GM23338 (cell line): Measurements from ENCODE around the gene MLANA. TPM values are rescaled to one million over a fixed set of nuclear protein-coding genes. Genes with fewer than 3 reads are reported as not detected.

Experiments used
- ATAC-seq: fragments of 200-7000 bp; cut with Tn5 transposase; 3 replicates; pipeline ENCODE4 v1.9.1; 2020
- DNase-seq: peaks from one replicate; pipeline ENCODE4 v3.0.0-alpha.2; 2015; ENCODE audit warnings: low spot score
- H2AFZ ChIP-seq: fragments of 200-600 bp; sonication (generic); 2 replicates; pipeline ENCODE4 v1.8.0; 2016; ENCODE audit warnings: antibody characterized with exemption, mild to moderate bottlenecking, moderate library complexity
- H3F3A ChIP-seq: fragments of 200-600 bp; sonication (generic); replicated peaks from 2 replicates; pipeline ENCODE4 v1.8.0; 2017; ENCODE audit warnings: antibody characterized with exemption, mixed run types, low read depth
- H3K27ac ChIP-seq: fragments of 200-600 bp; sonication (generic); 2 replicates; pipeline ENCODE4 v1.6.1; 2016; ENCODE audit warnings: low read depth
- H3K27me3 ChIP-seq: fragments of 200-600 bp; sonication (generic); 2 replicates; pipeline ENCODE4 v1.8.0; 2016; ENCODE audit warnings: mild to moderate bottlenecking, mixed run types, moderate library complexity; ENCODE audit not compliant: insufficient read depth
- H3K36me3 ChIP-seq: fragments of 200-600 bp; sonication (generic); 2 replicates; pipeline ENCODE4 v1.8.0; 2016; ENCODE audit warnings: mild to moderate bottlenecking; ENCODE audit not compliant: insufficient read depth
- H3K4me1 ChIP-seq: fragments of 200-600 bp; sonication (generic); 2 replicates; pipeline ENCODE4 v1.8.0; 2016; ENCODE audit warnings: mild to moderate bottlenecking, moderate library complexity; ENCODE audit not compliant: insufficient read depth
- H3K4me2 ChIP-seq: fragments of 200-600 bp; sonication (generic); 2 replicates; pipeline ENCODE4 v1.7.1; 2017; ENCODE audit warnings: mixed run types
- H3K4me3 ChIP-seq: fragments of 200-600 bp; sonication (generic); 2 replicates; pipeline ENCODE4 v1.6.1; 2016; ENCODE audit warnings: mixed run types
- H3K79me2 ChIP-seq: fragments of 200-600 bp; sonication (generic); replicated peaks from 2 replicates; pipeline ENCODE4 v1.8.0; 2017; ENCODE audit warnings: mild to moderate bottlenecking; ENCODE audit not compliant: insufficient read depth
- H3K9me2 ChIP-seq: fragments of 200-600 bp; sonication (generic); 2 replicates; pipeline ENCODE4 v1.8.0; 2017; ENCODE audit not compliant: insufficient read depth
- H4K20me1 ChIP-seq: fragments of 200-600 bp; sonication (generic); replicated peaks from 2 replicates; pipeline ENCODE4 v1.8.0; 2017; ENCODE audit warnings: mild to moderate bottlenecking; ENCODE audit not compliant: insufficient read depth
- H3K27ac Mint-ChIP-seq: 2 replicates; pipeline ENCODE4 v1.8.0; 2020; ENCODE audit warnings: inconsistent platforms, mild to moderate bottlenecking, moderate library complexity, mixed read lengths
- H3K27me3 Mint-ChIP-seq: 3 replicates; pipeline ENCODE4 v1.8.0; 2022; ENCODE audit warnings: low read depth, mild to moderate bottlenecking, moderate library complexity, mixed read lengths, inconsistent platforms; ENCODE audit not compliant: insufficient read depth, poor library complexity
- H3K36me3 Mint-ChIP-seq: 3 replicates; pipeline ENCODE4 v1.8.0; 2021; ENCODE audit warnings: low read depth, mild to moderate bottlenecking, inconsistent platforms, moderate library complexity, mixed read lengths
- H3K4me1 Mint-ChIP-seq: 3 replicates; pipeline ENCODE4 v1.8.0; 2020; ENCODE audit warnings: mild to moderate bottlenecking, inconsistent platforms, mixed read lengths
- H3K4me3 Mint-ChIP-seq: 3 replicates; pipeline ENCODE4 v1.8.0; 2021; ENCODE audit warnings: moderate library complexity, mild to moderate bottlenecking, inconsistent platforms, mixed read lengths
- H3K9me3 Mint-ChIP-seq: 3 replicates; pipeline ENCODE4 v1.8.0; 2020; ENCODE audit warnings: moderate library complexity, mild to moderate bottlenecking, inconsistent platforms, mixed read lengths
- CREB1 ChIP-seq: fragments of 250-450 bp; sonication (Bioruptor Pico); IDR thresholded peaks from 2 replicates; pipeline ENCODE4 v1.5.0; 2020; ENCODE audit warnings: low read depth, mild to moderate bottlenecking, moderate library complexity
- EZH2 ChIP-seq: fragments of 200-600 bp; sonication (generic); IDR thresholded peaks from one replicate; pipeline ENCODE4 v1.8.0; 2017; ENCODE audit warnings: antibody characterized with exemption, mild to moderate bottlenecking, low read depth; ENCODE audit not compliant: unreplicated experiment
- JUNB ChIP-seq: IDR thresholded peaks from one replicate; pipeline ENCODE4 v1.6.1; 2016; ENCODE audit warnings: antibody characterized with exemption; ENCODE audit not compliant: unreplicated experiment
- NANOG ChIP-seq: IDR thresholded peaks from 2 replicates; pipeline ENCODE4 v1.6.1; 2016; ENCODE audit warnings: antibody characterized with exemption, borderline replicate concordance
- REST ChIP-seq: IDR thresholded peaks from one replicate; pipeline ENCODE4 v1.6.1; 2018; ENCODE audit warnings: antibody characterized with exemption; ENCODE audit not compliant: unreplicated experiment
- STAT1 ChIP-seq: IDR thresholded peaks from one replicate; pipeline ENCODE4 v1.6.1; 2016; ENCODE audit warnings: antibody characterized with exemption; ENCODE audit not compliant: unreplicated experiment
- ZNF114 ChIP-seq: fragments of 250-450 bp; sonication (Bioruptor Pico); IDR thresholded peaks from 2 replicates; pipeline ENCODE4 v1.5.0; 2020; ENCODE audit warnings: mild to moderate bottlenecking, moderate library complexity
- polyA plus RNA-seq: library from polyadenylated mRNA; unstranded; fragments of >200 nt; fragmentation: Nextera tagmentation; extraction: Ambion mirVana; gene quantifications from 2 replicates; pipeline ENCODE4 v1.2.1, GENCODE V29; 2016
- total RNA-seq: library from RNA; depleted of rRNA; stranded (reverse); fragments of >200 nt; shearing (Covaris generic); gene quantifications from 2 replicates; pipeline ENCODE4 v1.2.3, GENCODE V29; 2014
- TF ChIP-seq, protein P1 (sequence below), 2 experiments: fragments of 200-600 bp in 1 of 2; sonication (generic) in 1 of 2; conservative IDR thresholded peaks; 2 replicates each; pipeline versions ENCODE4 v1.5.1 to v1.6.1; 2016 to 2017; ENCODE audit warnings: antibody characterized with exemption in 2 of 2, low read depth in 2 of 2, mild to moderate bottlenecking in 2 of 2, moderate library complexity in 1 of 2
- TF ChIP-seq, protein P2 (sequence below): fragments of 250-450 bp; sonication (Bioruptor Pico); IDR thresholded peaks from 2 replicates; pipeline ENCODE4 v1.5.0; 2020; ENCODE audit warnings: mild to moderate bottlenecking, moderate library complexity
- TF ChIP-seq, protein P3 (sequence below): IDR thresholded peaks from 2 replicates; pipeline ENCODE4 v1.6.1; 2016; ENCODE audit warnings: antibody characterized with exemption

The MLANA gene
- total and polyA plus RNA-seq, 2 experiments from 2014 or later: not detected

DNA sequence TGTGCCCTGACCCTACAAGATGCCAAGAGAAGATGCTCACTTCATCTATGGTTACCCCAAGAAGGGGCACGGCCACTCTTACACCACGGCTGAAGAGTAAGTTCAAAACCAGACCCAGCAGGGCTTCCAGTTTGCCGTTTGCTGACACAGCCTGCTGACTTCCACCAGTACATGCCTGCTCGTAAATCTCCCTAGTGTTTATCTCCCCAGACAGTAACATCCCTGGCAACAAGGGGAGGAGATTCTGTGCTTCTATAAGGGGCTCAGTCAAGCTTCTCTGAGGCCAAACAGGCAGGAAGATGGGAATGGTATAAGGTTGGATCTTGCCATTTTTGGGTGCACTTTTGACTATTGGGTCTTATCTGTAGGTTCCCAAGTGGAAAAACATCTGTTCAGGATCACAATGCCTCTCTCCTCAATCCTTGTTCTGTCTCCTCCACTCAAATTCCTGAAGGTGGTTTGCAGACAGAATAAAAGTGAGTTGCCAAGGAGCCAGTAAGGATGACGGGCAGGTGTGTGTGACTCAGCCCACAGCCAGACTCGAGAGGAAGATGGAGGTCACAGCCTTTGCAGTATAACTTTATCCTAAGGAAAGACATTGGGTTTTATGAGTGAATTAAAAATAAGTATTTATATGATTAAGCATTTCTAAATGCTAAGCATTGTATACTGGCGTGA is 1.9 kb downstream of the MLANA start (continued):
- TF ChIP-seq, protein P1, sequence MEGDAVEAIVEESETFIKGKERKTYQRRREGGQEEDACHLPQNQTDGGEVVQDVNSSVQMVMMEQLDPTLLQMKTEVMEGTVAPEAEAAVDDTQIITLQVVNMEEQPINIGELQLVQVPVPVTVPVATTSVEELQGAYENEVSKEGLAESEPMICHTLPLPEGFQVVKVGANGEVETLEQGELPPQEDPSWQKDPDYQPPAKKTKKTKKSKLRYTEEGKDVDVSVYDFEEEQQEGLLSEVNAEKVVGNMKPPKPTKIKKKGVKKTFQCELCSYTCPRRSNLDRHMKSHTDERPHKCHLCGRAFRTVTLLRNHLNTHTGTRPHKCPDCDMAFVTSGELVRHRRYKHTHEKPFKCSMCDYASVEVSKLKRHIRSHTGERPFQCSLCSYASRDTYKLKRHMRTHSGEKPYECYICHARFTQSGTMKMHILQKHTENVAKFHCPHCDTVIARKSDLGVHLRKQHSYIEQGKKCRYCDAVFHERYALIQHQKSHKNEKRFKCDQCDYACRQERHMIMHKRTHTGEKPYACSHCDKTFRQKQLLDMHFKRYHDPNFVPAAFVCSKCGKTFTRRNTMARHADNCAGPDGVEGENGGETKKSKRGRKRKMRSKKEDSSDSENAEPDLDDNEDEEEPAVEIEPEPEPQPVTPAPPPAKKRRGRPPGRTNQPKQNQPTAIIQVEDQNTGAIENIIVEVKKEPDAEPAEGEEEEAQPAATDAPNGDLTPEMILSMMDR (conservative IDR thresholded peaks at IDR 0.05; ENCODE audit: low read depth in 2 of 2): no peak
- TF ChIP-seq ZNF114 (CRISPR knock-in tag) (no peak), CREB1 (CRISPR knock-in tag) (no peak), STAT1 (no peak)
- TF ChIP-seq, protein P2, sequence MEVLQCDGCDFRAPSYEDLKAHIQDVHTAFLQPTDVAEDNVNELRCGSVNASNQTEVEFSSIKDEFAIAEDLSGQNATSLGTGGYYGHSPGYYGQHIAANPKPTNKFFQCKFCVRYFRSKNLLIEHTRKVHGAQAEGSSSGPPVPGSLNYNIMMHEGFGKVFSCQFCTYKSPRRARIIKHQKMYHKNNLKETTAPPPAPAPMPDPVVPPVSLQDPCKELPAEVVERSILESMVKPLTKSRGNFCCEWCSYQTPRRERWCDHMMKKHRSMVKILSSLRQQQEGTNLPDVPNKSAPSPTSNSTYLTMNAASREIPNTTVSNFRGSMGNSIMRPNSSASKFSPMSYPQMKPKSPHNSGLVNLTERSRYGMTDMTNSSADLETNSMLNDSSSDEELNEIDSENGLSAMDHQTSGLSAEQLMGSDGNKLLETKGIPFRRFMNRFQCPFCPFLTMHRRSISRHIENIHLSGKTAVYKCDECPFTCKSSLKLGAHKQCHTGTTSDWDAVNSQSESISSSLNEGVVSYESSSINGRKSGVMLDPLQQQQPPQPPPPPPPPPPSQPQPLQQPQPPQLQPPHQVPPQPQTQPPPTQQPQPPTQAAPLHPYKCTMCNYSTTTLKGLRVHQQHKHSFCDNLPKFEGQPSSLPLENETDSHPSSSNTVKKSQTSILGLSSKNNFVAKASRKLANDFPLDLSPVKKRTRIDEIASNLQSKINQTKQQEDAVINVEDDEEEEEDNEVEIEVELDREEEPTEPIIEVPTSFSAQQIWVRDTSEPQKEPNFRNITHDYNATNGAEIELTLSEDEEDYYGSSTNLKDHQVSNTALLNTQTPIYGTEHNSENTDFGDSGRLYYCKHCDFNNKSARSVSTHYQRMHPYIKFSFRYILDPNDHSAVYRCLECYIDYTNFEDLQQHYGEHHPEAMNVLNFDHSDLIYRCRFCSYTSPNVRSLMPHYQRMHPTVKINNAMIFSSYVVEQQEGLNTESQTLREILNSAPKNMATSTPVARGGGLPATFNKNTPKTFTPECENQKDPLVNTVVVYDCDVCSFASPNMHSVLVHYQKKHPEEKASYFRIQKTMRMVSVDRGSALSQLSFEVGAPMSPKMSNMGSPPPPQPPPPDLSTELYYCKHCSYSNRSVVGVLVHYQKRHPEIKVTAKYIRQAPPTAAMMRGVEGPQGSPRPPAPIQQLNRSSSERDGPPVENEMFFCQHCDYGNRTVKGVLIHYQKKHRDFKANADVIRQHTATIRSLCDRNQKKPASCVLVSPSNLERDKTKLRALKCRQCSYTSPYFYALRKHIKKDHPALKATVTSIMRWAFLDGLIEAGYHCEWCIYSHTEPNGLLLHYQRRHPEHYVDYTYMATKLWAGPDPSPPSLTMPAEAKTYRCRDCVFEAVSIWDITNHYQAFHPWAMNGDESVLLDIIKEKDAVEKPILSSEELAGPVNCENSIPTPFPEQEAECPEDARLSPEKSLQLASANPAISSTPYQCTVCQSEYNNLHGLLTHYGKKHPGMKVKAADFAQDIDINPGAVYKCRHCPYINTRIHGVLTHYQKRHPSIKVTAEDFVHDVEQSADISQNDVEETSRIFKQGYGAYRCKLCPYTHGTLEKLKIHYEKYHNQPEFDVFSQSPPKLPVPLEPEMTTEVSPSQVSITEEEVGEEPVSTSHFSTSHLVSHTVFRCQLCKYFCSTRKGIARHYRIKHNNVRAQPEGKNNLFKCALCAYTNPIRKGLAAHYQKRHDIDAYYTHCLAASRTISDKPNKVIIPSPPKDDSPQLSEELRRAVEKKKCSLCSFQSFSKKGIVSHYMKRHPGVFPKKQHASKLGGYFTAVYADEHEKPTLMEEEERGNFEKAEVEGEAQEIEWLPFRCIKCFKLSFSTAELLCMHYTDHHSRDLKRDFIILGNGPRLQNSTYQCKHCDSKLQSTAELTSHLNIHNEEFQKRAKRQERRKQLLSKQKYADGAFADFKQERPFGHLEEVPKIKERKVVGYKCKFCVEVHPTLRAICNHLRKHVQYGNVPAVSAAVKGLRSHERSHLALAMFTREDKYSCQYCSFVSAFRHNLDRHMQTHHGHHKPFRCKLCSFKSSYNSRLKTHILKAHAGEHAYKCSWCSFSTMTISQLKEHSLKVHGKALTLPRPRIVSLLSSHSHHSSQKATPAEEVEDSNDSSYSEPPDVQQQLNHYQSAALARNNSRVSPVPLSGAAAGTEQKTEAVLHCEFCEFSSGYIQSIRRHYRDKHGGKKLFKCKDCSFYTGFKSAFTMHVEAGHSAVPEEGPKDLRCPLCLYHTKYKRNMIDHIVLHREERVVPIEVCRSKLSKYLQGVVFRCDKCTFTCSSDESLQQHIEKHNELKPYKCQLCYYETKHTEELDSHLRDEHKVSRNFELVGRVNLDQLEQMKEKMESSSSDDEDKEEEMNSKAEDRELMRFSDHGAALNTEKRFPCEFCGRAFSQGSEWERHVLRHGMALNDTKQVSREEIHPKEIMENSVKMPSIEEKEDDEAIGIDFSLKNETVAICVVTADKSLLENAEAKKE: no peak

DNA sequence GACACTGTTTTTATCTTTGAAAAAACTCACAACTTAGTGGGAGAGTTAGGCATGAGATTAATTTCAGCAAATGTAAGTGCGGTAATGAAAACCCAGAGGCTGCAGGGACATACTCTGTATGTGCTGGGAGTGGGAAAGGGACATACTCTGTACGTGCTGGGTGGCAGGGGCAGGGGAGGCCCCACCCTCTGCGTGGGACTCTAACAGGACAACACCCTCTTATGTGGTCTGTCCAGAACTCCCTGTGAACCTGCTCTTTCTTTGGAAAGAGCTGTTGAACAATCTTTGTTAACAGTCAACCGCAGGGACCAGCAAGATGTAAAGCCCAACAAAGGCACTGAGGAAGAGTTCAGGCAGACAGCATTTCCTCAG is 2.4 kb downstream of the MLANA start:
- no peaks in the 10 kb centered on the region for H3K4me1 Mint-ChIP-seq
- H3K27ac ChIP-seq: no peak overlapping the region
- no peak overlapping the region for H2AFZ ChIP-seq
- ATAC-seq (no peak), DNase-seq (no peak)
- peaks cover 2% of the 10 kb centered on the region for H3K27me3 Mint-ChIP-seq
- no peaks in the 10 kb centered on the region for H3F3A ChIP-seq
- no peaks in the 10 kb centered on the region for H3K9me3 Mint-ChIP-seq
- H3K36me3 Mint-ChIP-seq: no peaks in the 10 kb centered on the region
- H3K27me3 ChIP-seq: no peaks in the 10 kb centered on the region
- no peaks in the 10 kb centered on the region for H4K20me1 ChIP-seq
- no peaks in the 10 kb centered on the region for H3K36me3 ChIP-seq
- H3K4me1 ChIP-seq: no peaks in the 10 kb centered on the region
- no peak overlapping the region for H3K4me3 Mint-ChIP-seq
- no peaks in the 10 kb centered on the region for H3K9me2 ChIP-seq
- H3K27ac Mint-ChIP-seq: no peak overlapping the region
- no peak overlapping the region for H3K4me2 ChIP-seq
- no peaks in the 10 kb centered on the region for H3K79me2 ChIP-seq
- no peak overlapping the region for H3K4me3 ChIP-seq
- TF ChIP-seq, protein P3, sequence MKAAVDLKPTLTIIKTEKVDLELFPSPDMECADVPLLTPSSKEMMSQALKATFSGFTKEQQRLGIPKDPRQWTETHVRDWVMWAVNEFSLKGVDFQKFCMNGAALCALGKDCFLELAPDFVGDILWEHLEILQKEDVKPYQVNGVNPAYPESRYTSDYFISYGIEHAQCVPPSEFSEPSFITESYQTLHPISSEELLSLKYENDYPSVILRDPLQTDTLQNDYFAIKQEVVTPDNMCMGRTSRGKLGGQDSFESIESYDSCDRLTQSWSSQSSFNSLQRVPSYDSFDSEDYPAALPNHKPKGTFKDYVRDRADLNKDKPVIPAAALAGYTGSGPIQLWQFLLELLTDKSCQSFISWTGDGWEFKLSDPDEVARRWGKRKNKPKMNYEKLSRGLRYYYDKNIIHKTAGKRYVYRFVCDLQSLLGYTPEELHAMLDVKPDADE: no peak
- TF ChIP-seq JUNB (no peak), EZH2 (no peak), REST (no peak), NANOG (no peak), ZNF114 (CRISPR knock-in tag) (no peak), CREB1 (CRISPR knock-in tag) (no peak), STAT1 (no peak)
